OCI-LY7 (cell line): ENCODE results near the gene BIK. TPM values are rescaled to one million over a fixed set of nuclear protein-coding genes. Genes with fewer than 3 reads are reported as not detected.

Experiments
- BruUV-seq: library from RNA; stranded (reverse); fragments of 400-500 nt; replicated peaks from 2 replicates; lab custom pipeline; 2021; lab: Mats Ljungman, UMichigan
- CTCF ChIA-PET: fragments of 300-600 bp; sonication (Branson Sonifier 250); formaldehyde crosslinking; loops from one replicate; lab custom pipeline; 2022; ENCODE audit warnings: antibody characterized with exemption; ENCODE audit not compliant: unreplicated experiment; lab: Charles Lee
- POLR2A ChIA-PET: fragments of 300-600 bp; sonication (Branson Sonifier 250); formaldehyde crosslinking; loops from one replicate; lab custom pipeline; 2022; ENCODE audit warnings: antibody characterized with exemption; lab: Charles Lee
- DNase-seq: peaks from one replicate; pipeline ENCODE4 v3.0.0-alpha.2; 2015; ENCODE audit warnings: low spot score
- H2AFZ ChIP-seq: fragments of 200-600 bp; sonication (generic), shearing (Covaris generic); 2 replicates; pipeline ENCODE4 v1.6.1; 2014; ENCODE audit warnings: mild to moderate bottlenecking, antibody characterized with exemption, low read length, moderate library complexity
- H3K27ac ChIP-seq: fragments of 200-600 bp; sonication (generic); 2 replicates; pipeline ENCODE4 v1.5.1; 2014; ENCODE audit warnings: mixed run types, low read depth, mild to moderate bottlenecking, moderate library complexity, low read length, inconsistent platforms; ENCODE audit not compliant: poor library complexity, severe bottlenecking
- H3K36me3 ChIP-seq: fragments of 200-600 bp; sonication (generic); 2 replicates; pipeline ENCODE4 v1.6.1; 2014; ENCODE audit warnings: mild to moderate bottlenecking, antibody characterized with exemption, low read length, moderate library complexity, mixed read lengths; ENCODE audit not compliant: insufficient read depth
- H3K4me1 ChIP-seq: fragments of 200-600 bp; sonication (generic); 2 replicates; pipeline ENCODE4 v1.5.1; 2014; ENCODE audit warnings: mild to moderate bottlenecking, low read length; ENCODE audit not compliant: insufficient read depth, poor library complexity, severe bottlenecking
- H3K4me2 ChIP-seq: fragments of 200-600 bp; sonication (generic); 2 replicates; pipeline ENCODE4 v1.6.1; 2014; ENCODE audit warnings: mild to moderate bottlenecking, low read length
- H3K4me3 ChIP-seq: fragments of 200-600 bp; sonication (generic); 2 replicates; pipeline ENCODE4 v1.5.1; 2014; ENCODE audit warnings: mild to moderate bottlenecking, low read depth, low read length; ENCODE audit not compliant: poor library complexity, severe bottlenecking
- H3K79me2 ChIP-seq: fragments of 200-600 bp; sonication (generic); 2 replicates; pipeline ENCODE4 v1.6.1; 2016; ENCODE audit warnings: low read depth, mild to moderate bottlenecking, low read length, moderate library complexity, mixed read lengths; ENCODE audit not compliant: insufficient read depth
- H3K9me2 ChIP-seq: fragments of 200-600 bp; sonication (generic); 2 replicates; pipeline ENCODE4 v1.6.1; 2016; ENCODE audit warnings: mild to moderate bottlenecking, low read length, mixed read lengths; ENCODE audit not compliant: insufficient read depth
- H3K9me3 ChIP-seq: fragments of 200-600 bp; sonication (generic); 2 replicates; pipeline ENCODE4 v1.6.1; 2014; ENCODE audit warnings: mild to moderate bottlenecking, mixed run types, low read length, mixed read lengths
- H4K20me1 ChIP-seq: fragments of 200-600 bp; sonication (generic); 2 replicates; pipeline ENCODE4 v1.6.1; 2014; ENCODE audit warnings: mild to moderate bottlenecking, antibody characterized with exemption, low read length, moderate library complexity, mixed read lengths; ENCODE audit not compliant: insufficient read depth
- EZH2phosphoT487 ChIP-seq: fragments of 200-600 bp; sonication (generic); IDR thresholded peaks from 2 replicates; pipeline ENCODE4 v1.6.1; 2018; ENCODE audit warnings: low read depth, borderline replicate concordance, mild to moderate bottlenecking, mixed run types, antibody characterized with exemption, low read length, moderate library complexity, mixed read lengths
- intact Hi-C: fragments of 100-400 bp; cut with micrococcal nuclease; formaldehyde crosslinking; loops from one replicate; pipeline ENCODE4 v1.10.0; 2022; ENCODE audit not compliant: unreplicated experiment
- total RNA-seq, 2 experiments: library from RNA; depleted of rRNA in 1 of 2; stranded (reverse); fragments of >200 nt in 1 of 2; shearing (Covaris generic) in 1 of 2; gene quantifications; 2 replicates each; pipeline ENCODE4 v1.2.3, GENCODE V29; 2014 to 2022
- TF ChIP-seq, protein P1 (sequence below): fragments of 200-600 bp; sonication (generic); conservative IDR thresholded peaks from 2 replicates; pipeline ENCODE4 v1.5.1; 2014; ENCODE audit warnings: mild to moderate bottlenecking, antibody characterized with exemption, low read length, moderate library complexity, mixed read lengths

BIK gene
- total RNA-seq, 2 experiments from 2014 or later, result 88.4 to 143 TPM

- no peak overlapping the region for H3K27ac ChIP-seq
- no TSS peak for BruUV-seq
- no peaks in the 10 kb centered on the region for H3K4me1 ChIP-seq
- ChIA-PET POLR2A (interaction anchor here (0.6 kb wide), 1 partner anchor 68 kb away, joined by 3 read pairs; no protein-coding TSS in a partner anchor), CTCF (no interaction called here)
- no peak overlapping the region for H2AFZ ChIP-seq
- no peak for DNase-seq
- H3K9me2 ChIP-seq, result no peaks in the 10 kb centered on the region
- no peaks in the 10 kb centered on the region for H4K20me1 ChIP-seq
- intact Hi-C loops, result no loop called here
- H3K36me3 ChIP-seq, result peaks cover 83% of the 10 kb centered on the region
- no peak overlapping the region for H3K4me2 ChIP-seq
- H3K9me3 ChIP-seq, result no peaks in the 10 kb centered on the region
- H3K4me3 ChIP-seq, result no peak overlapping the region
- H3K79me2 ChIP-seq, result no peaks in the 10 kb centered on the region
- TF ChIP-seq EZH2phosphoT487, result no peak
Measured at GRCh38 chr22:43171019-43171491, 60.5 kb downstream of the BIK start.

DNA sequence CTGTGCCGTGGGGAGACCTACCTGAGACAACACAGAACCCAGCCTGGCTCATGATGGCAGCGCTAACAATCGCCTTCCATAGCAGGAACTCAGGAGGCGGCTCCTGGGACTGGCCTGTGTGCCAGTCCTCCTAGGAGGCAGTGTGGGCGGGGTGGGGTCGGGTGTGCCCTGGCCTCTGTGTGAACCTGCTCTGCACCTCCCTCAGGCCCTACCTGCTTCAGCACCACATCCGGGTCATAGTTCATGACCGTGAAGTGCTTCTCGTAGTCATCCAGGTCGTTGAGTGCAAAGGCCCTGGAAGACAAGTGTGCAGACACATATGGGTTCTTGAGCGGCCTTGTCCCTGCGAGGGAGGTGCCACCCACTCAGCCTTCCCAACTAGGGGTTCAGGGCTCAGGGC is 61.1 kb downstream of the BIK start:
- TF ChIP-seq, protein P1, sequence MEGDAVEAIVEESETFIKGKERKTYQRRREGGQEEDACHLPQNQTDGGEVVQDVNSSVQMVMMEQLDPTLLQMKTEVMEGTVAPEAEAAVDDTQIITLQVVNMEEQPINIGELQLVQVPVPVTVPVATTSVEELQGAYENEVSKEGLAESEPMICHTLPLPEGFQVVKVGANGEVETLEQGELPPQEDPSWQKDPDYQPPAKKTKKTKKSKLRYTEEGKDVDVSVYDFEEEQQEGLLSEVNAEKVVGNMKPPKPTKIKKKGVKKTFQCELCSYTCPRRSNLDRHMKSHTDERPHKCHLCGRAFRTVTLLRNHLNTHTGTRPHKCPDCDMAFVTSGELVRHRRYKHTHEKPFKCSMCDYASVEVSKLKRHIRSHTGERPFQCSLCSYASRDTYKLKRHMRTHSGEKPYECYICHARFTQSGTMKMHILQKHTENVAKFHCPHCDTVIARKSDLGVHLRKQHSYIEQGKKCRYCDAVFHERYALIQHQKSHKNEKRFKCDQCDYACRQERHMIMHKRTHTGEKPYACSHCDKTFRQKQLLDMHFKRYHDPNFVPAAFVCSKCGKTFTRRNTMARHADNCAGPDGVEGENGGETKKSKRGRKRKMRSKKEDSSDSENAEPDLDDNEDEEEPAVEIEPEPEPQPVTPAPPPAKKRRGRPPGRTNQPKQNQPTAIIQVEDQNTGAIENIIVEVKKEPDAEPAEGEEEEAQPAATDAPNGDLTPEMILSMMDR, result no peak
- no peak for TF ChIP-seq EZH2phosphoT487
- intact Hi-C loops, result no loop called here
- Histone ChIP-seq H3K4me1 (no peaks in the 10 kb centered on the region), H2AFZ (no peak overlapping the region), H3K9me3 (no peaks in the 10 kb centered on the region), H3K36me3 (peaks cover 85% of the 10 kb centered on the region), H3K79me2 (no peaks in the 10 kb centered on the region), H3K27ac (no peak overlapping the region), H3K4me2 (no peak overlapping the region), H3K4me3 (no peak overlapping the region), H4K20me1 (no peaks in the 10 kb centered on the region), H3K9me2 (no peaks in the 10 kb centered on the region)
- CTCF ChIA-PET, result no interaction called here
- BruUV-seq, result no TSS peak
- DNase-seq, result no peak
- POLR2A ChIA-PET, result no interaction called here

DNA sequence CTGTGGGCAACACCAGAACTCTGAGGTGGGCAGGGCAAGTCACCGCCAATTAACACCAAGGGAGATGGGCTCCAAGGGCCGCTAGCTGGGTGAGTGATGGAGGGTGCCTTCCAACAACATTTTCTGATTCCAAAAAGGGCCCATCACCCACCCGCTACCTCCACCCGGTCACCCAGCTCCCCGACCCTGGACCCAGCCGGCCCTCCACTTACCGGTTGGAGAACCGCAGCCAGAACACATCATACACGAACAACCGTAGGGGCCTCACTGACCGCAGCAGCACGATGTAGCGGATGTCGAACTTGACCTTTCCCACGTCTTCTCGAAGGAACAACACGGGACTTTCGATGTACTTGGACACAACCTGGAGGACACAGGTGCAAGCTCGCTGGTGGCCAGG is 61.6 kb downstream of the BIK start:
- Histone ChIP-seq H3K4me2 (no peak overlapping the region), H3K4me1 (no peaks in the 10 kb centered on the region), H4K20me1 (no peaks in the 10 kb centered on the region), H3K4me3 (no peak overlapping the region), H2AFZ (no peak overlapping the region), H3K27ac (no peak overlapping the region), H3K36me3 (peaks cover 85% of the 10 kb centered on the region), H3K79me2 (no peaks in the 10 kb centered on the region), H3K9me3 (no peaks in the 10 kb centered on the region), H3K9me2 (no peaks in the 10 kb centered on the region)
- no TSS peak for BruUV-seq
- ChIA-PET POLR2A (no interaction called here), CTCF (no interaction called here)
- no peak for TF ChIP-seq EZH2phosphoT487
- TF ChIP-seq, protein P1, result no peak
- no peak for DNase-seq
- intact Hi-C loops, result no loop called here
